Fibroblast of mammary gland (primary cell): Measurements from ENCODE around the gene KRT72.
"Not testable (repeated sequence)": the region's sequence is repeated elsewhere in the genome, so short reads cannot be mapped to it uniquely, and the experiment has no call there.

Experiments
- DNase-seq: peaks from one replicate; pipeline ENCODE4 v3.0.0-alpha.2; 2010; ENCODE audit warnings: low read depth
- H3K4me3 ChIP-seq: 2 replicates; pipeline ENCODE4 v1.5.1; 2011; ENCODE audit warnings: low read depth, mild to moderate bottlenecking, low read length, moderate library complexity; ENCODE audit not compliant: control insufficient read depth
- TF ChIP-seq, protein P1 (sequence below): conservative IDR thresholded peaks from 2 replicates; pipeline ENCODE4 v1.5.1; 2011; ENCODE audit warnings: low read depth, low read length, inconsistent platforms; ENCODE audit not compliant: control insufficient read depth, insufficient read depth

The KRT72 gene

DNA sequence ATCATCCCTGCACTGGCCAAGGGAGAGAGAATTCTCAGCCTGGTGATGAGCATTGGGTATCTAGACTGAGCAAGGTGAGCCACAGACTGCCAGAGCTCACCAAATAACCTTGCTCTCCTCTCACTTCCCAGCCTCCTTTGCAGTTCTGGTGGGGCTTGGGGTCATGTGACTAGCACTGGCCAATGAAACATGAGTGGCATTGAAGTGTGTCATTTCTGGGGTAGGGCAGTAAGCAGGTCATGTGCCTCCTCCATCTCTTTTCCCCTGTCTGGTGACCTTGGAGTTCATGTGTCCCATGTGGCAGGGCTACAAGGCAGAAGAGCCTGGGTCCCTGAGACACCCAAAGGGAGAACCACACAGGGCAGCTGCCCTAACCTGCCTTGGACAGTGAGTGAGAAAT, 3.6 kb upstream of the KRT72 start:
- no peak overlapping the region for H3K4me3 ChIP-seq
- TF ChIP-seq, protein P1, sequence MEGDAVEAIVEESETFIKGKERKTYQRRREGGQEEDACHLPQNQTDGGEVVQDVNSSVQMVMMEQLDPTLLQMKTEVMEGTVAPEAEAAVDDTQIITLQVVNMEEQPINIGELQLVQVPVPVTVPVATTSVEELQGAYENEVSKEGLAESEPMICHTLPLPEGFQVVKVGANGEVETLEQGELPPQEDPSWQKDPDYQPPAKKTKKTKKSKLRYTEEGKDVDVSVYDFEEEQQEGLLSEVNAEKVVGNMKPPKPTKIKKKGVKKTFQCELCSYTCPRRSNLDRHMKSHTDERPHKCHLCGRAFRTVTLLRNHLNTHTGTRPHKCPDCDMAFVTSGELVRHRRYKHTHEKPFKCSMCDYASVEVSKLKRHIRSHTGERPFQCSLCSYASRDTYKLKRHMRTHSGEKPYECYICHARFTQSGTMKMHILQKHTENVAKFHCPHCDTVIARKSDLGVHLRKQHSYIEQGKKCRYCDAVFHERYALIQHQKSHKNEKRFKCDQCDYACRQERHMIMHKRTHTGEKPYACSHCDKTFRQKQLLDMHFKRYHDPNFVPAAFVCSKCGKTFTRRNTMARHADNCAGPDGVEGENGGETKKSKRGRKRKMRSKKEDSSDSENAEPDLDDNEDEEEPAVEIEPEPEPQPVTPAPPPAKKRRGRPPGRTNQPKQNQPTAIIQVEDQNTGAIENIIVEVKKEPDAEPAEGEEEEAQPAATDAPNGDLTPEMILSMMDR = no peak
- DNase-seq = no peak

DNA sequence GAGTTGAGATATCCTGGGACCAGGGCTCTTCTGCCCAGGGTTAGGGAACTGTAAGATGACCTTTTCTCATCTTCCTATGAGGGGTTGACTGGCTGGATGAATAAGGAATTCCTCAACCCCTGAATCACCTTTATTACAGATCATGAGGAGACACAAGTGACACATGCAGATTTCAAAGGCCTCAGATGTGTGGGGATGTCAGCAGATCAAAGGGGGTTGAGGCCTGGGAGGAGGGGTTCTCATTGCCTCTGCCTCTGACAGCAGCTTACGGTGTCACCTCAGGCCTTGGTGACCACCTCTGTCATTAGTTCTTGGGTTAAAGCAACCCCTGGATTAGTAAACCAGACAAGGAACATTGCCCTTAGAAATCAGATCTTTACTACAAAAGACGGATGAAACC, 2.1 kb upstream of the KRT72 start:
- no peak overlapping the region for H3K4me3 ChIP-seq
- DNase-seq = peak; percentile 11
- TF ChIP-seq, protein P1 = no peak

DNA sequence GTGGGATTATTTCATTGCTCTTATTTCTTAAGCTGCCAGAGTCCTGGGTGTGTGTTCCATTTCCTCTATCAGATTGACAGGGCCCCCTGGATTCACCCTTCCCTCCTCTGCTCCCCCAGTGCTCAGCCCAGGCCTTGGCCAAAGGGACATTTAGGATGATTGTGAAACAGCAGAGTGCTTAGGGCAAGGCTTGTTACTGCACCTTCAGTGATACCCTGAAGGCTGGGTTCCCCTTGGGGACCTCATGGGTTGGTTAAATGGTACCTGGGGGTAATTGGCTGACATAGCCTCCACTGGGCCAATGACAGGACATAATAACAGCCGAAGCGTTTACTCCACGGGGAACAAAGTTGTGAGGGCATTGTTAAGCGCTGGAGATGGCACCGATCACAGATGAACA, 1.3 kb upstream of the KRT72 start:
- TF ChIP-seq, protein P1 = no peak
- no peak for DNase-seq
- no peak overlapping the region for H3K4me3 ChIP-seq

DNA sequence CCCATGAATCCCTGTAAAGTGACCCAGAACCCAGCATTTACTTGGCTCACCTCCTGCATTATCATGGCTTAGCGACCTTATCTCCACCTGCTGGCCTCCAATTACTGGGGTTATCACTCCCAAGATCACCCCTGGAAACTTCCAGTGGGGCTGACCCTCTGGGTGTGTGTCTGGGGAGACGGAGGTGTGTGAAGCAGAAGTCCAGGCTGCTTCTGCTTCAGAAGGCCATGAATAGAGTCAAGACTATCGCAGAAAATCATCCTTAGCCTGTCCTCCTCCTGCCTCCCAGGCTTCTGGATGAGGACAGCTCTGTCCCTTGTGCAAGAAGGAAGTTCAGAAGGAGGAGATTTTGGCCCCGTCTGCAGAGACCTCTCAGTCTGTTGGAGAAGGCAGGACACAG, 408 bp upstream of the KRT72 start:
- TF ChIP-seq, protein P1 = no peak
- H3K4me3 ChIP-seq = no peak overlapping the region
- no peak for DNase-seq

DNA sequence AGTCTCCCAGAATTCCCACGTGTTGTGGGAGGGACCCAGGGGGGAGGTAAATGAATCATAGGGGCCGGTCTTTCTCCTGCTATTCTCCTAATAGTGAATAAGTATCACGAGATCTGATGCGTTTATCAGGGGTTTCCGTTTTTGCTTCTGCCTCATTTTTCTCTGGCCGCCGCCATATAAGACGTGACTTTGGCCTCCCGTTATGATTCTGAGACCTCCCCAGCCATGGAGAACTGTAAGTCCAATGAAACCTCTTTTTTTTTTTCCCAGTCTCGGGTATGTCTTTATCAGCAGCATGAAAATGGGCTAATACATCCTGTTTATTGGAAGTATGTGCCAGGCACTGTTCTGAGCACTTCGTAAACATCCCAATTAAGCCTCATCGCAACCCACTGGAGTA, 788 bp downstream of the KRT72 start:
- TF ChIP-seq, protein P1 = no peak
- no peak for DNase-seq
- no peak overlapping the region for H3K4me3 ChIP-seq

DNA sequence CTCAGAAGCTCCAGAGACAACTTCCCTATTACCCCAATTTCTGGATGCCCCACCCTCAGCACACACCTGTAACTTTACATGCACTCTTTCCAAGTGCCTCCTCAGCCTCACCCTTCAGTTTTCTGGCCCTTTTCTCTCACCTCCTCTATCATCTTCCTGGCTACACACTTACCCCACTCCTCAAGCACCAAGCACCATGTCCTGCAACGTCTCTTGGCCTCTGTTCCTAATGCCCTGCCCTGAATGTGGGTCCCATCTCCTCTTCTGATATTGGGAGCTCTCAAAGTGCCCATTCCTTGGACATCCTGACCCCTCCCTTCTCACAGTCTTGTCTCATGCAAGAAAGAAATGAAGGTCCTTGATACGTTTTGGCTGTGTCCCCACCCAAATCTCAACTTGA, 1.2 kb downstream of the KRT72 start:
- TF ChIP-seq, protein P1 = no peak
- DNase-seq = no peak
- H3K4me3 ChIP-seq = no peak overlapping the region

DNA sequence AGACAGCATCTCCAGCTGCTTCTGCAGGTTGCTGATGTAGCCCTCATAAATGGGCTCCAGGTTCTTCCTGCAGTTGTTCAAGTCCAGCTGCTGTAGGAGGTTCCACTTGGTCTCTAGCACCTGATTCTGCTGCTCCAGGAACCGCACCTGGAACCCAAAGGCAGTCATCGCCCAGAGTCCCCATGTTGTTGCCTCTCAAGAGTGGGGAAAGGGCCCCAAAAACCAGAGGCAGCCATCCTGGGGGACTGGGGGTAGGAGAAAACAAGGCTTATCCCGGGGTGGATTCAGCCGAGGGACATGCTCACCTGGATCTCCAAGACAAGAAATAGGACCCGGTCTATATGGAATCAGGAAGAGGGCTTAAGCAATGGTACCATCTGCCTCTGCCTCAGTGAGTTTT, 2.3 kb downstream of the KRT72 start:
- no peak overlapping the region for H3K4me3 ChIP-seq
- TF ChIP-seq, protein P1 = no peak
- DNase-seq = no peak

DNA sequence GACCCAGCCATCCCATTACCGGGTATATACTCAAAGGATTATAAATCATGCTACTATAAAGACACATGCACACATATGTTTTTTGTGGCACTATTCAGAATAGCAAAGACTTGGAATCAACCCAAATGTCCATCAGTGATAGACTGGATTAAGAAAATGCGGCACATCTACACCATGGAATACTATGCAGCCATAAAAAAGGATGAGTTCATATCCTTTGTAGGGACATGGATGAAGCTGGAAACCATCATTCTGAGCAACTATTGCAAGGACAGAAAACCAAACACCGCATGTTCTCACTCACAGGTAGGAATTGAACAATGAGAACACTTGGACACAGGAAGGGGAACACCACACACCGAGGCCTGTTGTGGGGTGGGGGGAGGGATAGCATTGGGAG, 7.0 kb downstream of the KRT72 start:
- DNase-seq = not testable (repeated sequence)

More for the DNA sequence above, 7.0 kb downstream of the KRT72 start:
- H3K4me3 ChIP-seq = not testable (repeated sequence)
